AG08395 (cell line): ENCODE measurements around the gene SLC25A41.
A peak's percentile ranks its signal among the peaks of the same experiment; 100 is the strongest.

ENCODE experiments used
- DNase-seq: peaks from one replicate; pipeline ENCODE4 v3.0.0; 2012; ENCODE audit warnings: mixed read lengths, low spot score

Gene SLC25A41

DNA sequence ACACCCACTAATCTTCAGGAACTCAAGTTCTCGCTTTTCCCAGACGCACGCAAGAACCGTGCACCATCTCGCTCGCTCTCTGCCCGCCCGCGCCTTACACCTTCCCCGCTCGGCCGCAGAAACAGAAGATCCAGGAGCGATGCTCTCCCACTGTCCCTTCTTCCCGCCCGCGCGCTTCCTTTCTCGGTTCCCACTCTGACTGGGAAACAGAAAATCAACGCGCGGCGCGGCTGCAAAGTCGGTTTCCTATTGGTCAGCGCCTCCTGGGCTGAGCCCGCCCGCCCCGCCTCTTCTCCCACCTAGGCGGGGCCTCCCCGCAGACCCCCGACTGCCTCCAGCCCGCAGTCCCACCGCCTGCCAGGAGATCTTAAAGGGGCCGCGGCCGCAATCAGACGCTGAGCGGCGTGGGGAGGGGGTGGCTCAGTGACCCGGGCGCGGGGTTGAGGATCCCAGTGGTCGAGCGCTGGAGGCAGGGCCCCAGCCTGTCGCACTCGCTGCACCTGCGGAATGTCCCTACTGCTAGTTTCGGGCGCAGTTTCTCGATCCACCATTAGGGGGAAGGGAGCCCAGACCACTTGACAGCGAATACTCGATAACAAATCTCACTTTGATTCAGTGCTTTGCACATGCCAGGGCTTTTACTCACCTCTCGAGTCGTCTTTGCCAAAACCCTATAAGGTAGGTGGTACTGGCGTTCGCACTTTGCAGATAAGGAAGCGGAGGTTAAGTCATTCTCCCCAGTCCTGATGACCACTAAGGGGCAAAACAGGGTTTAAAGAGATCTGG is 26.7 kb upstream of the SLC25A41 start:
- peak; percentile 97 for DNase-seq

DNA sequence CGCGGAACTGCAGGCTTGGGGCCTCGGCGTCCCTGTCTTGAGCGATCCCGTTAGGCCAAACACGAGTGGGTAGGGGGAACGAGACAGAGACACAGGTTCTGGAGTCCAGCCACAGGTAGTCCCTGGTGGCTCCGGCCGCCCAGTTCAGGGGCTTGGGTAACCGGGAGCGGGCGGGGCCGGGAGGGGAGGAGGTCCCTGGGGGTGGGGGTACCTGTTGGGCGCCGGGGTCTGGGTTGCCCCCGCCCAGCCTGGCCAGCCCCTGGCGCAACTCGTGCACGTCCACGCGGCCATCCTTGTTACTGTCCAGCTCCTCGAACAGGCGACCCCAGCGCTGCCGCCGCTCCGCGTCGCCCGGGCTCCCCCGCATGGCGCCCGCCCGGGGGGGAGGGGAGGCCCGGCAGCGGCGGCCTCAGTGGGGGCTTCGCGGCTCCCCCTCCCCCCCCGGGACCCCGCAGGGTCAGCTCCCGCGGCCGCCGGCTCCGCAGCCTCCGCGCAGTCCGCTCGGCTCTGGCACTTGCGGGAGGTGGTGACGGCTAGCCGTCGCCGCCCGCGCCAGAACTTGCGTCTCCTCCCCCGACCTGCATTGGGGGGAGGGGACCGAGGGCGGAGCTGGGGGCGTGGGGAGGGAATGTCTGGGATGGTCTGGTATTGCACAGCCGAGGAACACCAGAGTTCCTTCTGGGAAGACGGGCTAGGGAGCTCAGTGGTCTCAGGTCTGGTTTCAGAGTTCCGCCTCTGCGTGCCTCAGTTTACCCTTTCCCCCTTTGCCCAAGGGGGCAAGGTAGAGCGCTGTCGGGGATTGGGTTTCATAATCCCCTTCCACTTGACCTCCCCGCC is 25.9 kb upstream of the SLC25A41 start, which contains the start of gene SLC25A23:
SLC25A23 (minus strand) TSS at position 531 of the 837 bp plus-strand sequence; CDS start at position 367, 164 bp downstream.
- DNase-seq = peak; percentile 78

- no peak for DNase-seq
These were observed 25.2 kb upstream of the SLC25A41 start for GRCh38 chr19:6458695-6459261.

GRCh38 chr19:6457958-6458694 is 24.6 kb upstream of the SLC25A41 start:
- no peak for DNase-seq

GRCh38 chr19:6455924-6456323 is 22.4 kb upstream of the SLC25A41 start:
- no peak for DNase-seq

DNA sequence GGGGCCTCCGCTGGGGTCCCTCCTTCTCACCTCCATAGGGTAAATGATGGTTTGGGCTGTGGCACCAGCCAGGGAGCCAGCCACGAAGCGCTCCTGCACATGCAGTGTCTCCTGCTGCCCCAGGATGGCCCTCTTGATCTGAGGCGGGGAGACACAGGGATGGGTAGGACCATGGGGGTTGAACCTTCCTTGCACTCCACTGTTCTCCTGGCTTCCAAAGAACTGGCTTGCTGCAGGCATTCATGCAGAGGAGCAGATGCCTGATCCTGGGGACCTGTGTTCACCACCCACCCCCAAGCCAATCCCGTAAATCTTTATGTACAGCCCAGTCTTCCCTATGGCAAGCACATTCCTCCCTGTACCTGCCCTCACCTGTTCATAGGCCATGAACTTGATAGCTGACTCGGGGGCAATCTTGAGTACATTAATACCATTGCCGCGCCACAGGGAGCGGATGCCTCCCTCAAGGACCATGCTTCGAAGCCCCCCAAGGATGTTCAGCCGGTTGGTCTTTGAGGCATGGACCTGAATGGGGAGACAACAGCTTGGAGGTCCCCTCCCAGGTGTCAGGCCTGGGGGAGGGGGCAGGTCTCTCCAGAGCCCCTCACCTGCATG is 20.5 kb upstream of the SLC25A41 start:
- no peak for DNase-seq

GRCh38 chr19:6452899-6453298 is 19.3 kb upstream of the SLC25A41 start:
- DNase-seq = no peak

DNA sequence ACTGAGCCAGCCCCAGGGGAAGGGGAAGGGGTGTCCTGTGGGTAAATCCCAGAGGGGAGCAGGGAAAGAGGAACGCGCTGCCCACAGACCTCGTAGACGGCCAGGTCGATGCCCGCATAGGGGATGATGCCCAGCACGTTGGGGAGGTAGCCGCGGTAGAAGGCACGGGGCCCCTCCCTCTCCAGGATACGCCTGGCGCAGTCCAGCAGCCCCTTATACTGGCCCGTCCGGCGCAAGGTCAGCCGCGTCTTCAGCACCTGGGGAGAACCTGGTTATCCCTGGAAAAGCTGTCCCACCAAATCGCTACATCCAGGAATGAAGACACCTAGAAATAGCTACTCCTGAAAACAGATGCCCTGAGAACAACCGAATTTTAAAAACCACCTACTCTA is 18.7 kb upstream of the SLC25A41 start:
- no peak for DNase-seq

- no peak for DNase-seq
These were observed 18.1 kb upstream of the SLC25A41 start for GRCh38 chr19:6451583-6452222.

DNA sequence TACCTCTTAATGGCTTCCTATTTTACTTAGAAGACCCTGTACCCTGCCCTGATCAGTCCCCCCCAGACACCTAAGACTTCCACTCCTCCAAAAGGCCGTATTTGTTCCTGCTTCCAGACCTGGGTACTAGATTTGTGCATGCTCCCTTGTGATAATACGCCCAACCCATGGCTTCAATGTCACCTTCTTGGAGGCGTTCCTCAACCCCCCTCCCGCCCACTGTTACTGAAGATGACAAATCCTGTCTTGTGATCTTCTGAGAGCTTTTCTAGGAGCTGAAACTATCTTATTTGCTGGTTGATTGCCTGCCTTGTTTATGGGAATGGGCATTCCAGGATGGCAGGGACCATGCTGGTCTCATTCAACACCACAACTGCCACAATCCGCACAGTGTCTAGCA is 16.6 kb upstream of the SLC25A41 start:
- no peak for DNase-seq

DNA sequence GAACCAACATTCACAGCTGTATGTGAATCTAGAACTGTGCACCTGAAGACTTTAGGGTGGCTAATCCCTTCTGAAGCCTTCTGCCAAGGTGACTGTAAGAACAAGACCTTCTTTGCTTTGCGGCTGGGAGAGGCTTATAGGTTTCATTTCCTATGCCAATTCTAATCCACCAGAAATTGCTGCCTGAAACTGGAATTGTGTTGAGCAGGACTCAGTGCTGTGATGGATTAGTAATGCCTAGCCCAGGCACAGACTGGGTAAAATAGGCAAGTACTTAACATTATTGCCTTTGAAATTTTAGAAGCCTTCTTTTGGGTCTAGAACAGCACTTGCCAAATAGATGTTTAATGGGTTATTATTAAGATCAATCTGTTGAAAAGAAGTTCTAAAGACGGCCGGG is 14.5 kb upstream of the SLC25A41 start:
- no peak for DNase-seq

- DNase-seq = no peak
These were observed 12.9 kb upstream of the SLC25A41 start for GRCh38 chr19:6446452-6446851.

DNA sequence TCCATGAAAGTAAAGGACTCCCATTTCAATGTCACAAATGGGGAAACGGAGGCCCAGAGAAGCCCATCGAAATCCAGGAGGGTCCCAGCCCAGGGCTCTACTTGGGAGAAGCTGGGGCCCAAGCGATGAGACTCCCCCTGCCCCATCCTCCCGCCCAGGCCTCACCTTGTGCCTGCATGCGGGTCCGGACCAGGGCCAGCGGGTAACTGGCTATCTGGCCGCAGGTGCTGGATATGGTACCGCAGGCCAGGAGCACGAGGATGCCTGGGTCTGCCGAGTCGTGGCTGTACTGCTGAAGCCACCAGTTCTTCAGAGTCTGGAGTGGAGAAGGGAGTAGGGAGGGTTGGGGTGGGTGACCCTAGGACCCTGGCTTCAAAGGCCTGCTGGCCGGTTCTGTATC is 10.4 kb upstream of the SLC25A41 start:
- no peak for DNase-seq

DNA sequence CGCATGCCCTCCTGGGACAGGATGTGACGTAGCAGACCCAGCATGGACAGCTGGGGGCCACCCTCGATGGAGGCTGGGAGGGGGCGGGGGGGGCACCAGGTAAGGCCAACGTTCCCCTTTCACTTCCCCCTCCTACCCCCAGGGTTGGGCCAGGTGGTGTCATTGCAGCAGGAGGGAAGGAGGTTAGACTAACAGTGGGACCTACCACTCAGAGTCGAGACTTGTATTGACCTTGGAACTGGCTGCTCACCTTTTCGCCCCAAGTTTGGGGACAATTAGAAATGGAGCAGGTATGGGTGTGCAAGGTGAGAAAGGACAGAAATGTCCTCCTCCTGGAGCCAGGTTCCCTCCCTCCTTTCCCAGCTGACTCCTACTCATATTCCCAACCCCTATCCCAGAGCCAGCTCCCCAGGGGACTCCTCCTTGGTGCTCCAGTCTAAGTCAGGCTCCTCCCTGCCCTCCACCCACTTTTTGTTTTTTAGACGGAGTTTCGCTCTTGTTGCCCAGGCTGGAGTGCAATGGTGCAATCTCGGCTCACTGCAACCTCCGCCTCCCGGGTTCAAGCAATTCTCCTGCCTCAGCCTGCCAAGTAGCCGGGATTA is 8.6 kb upstream of the SLC25A41 start:
- no peak for DNase-seq

DNA sequence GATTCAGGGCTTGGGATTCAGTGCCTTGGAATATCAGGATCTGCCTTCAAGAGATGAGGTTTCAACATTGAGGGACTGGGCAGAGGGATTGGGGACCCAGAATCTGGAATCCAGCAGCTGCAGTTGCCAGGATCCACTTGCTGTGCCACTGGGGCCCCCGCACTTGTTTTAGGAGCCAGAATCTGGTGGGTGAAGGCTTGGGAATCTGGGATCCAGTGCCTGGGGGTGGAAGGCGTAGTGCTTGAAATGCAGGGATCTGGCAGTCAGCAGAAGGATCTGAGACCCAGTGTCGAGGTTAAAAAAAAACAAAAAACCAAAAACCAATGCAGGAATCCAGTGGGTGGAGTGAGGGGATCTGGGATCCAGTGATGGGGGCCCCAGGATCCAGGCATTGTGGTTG is 7.3 kb upstream of the SLC25A41 start:
- DNase-seq = no peak

- DNase-seq = no peak
These were observed 6.2 kb upstream of the SLC25A41 start for GRCh38 chr19:6439743-6440142.

- DNase-seq = no peak
These were observed 398 bp downstream of the SLC25A41 start for GRCh38 chr19:6433165-6433564.

DNA sequence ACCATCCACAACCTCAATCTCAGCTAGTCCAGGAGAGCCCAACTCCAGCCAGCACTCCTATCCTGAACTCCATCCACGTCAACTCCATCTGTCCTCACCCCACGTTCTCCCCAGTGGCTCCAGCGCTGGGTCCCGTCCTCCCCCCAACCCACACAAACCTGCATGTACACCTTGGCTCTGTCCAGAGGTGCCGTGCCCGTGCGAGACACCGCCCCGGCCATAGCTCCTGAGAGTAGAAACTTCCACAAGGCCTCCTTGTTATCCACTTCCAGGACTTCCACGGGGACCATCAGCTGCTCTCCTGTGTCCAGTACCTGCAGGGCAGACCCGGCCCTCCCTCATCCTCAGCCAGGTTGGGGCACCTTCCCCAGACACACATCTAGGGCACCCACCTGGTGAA is 1.7 kb downstream of the SLC25A41 start:
- DNase-seq = no peak

- DNase-seq = no peak
These were observed 3.9 kb downstream of the SLC25A41 start for GRCh38 chr19:6429419-6430221.
